22Rv1 (cell line): Measurements from ENCODE around the gene DOCK8.

Experiments used
- CTCF ChIP-seq: fragments of 450-650 bp; IDR thresholded peaks from 2 replicates; pipeline ENCODE4 v1.5.1; 2017; ENCODE audit warnings: mild to moderate bottlenecking
- ZFX ChIP-seq: fragments of 450-650 bp; IDR thresholded peaks from 2 replicates; pipeline ENCODE4 v1.6.1; 2017; ENCODE audit warnings: antibody characterized with exemption, borderline replicate concordance

DNA sequence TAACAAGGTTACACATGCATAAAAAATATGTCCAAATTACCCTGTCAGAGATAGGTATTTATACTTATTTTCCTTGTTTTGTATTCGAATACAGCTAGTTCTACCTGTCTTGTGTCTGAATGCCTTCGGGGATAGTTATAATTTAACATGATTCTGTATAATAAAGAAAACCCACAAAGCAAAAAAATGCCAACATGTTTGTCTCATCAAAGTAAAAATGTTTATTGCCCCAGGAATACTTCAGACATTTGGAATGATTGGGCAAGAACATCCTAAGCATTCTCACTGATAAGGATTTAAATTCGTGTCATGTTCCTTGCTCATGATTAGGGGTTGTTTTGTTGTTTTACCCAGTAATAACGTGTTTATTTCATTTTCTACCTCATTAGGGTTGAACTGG lies 74.5 kb downstream of the DOCK8 start:
- TF ChIP-seq CTCF: no peak
- no peak for TF ChIP-seq ZFX
